ENCODE results near the gene APH1B. TPM values are rescaled to one million over a fixed set of nuclear protein-coding genes. Genes with fewer than 3 reads are reported as not detected.

Gene APH1B
- total and polyA plus RNA-seq, 9 of the 15 experiments (the other 6 are each of a cell fraction or from before 2014, with no cell fraction given) = 5.1 to 9.7 (median 7.0) TPM

DNA sequence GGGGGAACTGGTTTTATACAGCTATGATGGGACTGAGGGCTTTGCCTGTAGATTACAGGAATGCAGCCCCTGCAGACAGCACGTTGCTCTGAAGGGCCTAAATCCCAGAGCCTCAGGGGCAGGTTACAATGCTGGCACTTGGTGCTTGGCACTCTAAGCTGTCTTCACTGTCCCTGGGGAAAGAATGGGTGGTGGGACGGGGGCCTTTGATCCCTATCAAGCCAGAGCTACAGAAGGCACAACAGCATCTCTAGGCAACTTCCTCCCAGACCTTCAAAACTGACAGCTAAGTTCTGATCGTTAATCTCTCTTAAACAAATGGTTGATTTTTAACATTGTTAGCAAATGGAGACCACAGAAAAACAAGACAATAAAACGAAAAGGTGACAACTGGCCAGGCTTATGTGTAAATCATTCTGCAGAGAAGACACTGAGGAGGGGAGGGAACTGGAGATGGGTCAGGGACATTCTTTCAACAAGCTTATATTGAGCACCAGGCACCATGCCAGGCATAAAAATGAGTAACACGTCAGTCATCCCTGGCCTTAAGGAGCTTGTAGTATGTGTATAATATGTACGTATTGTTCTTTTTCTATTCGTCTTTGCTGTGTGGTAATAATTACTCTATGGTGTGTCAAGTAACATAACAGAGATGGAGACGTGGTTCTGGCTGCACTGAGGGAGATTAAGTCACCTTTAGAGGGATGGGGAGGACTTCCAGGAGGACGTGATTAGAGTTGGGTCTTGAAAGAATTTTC is 55.1 kb downstream of the APH1B start:
- H3K4me2 ChIP-seq (ENCODE audit: insufficient read depth, low read length) = no peak overlapping the region; the same call in 1 of the 2 replicates
- FAIRE-seq = no peak
- BruUV-seq (replicated peaks) = no TSS peak
- ChIA-PET CTCF (ENCODE audit: low intra/inter-chr PET ratio) (no interaction called here), POLR2A (interaction anchor here (1.0 to 1.3 kb wide), 2 partner anchors 9 to 12 kb away, joined by 3 to 6 read pairs; no protein-coding TSS in a partner anchor)
- TF ChIP-seq MEIS2 (IDR thresholded peaks at IDR 0.05; ENCODE audit: partially characterized antibody) (peak; percentile 79), RFX1 (IDR thresholded peaks at IDR 0.05) (0 out of 2 replicates have a peak, but pooled peaks have one; percentile 6), PKNOX1 (IDR thresholded peaks at IDR 0.05) (peak; percentile 68), MTA3 (IDR thresholded peaks at IDR 0.05; ENCODE audit: borderline replicate concordance) (no peak), PBX2 (CRISPR knock-in tag; IDR thresholded peaks at IDR 0.05; ENCODE audit: low read depth) (no peak), PBX2 (tag; conservative IDR thresholded peaks at IDR 0.05; ENCODE audit: low read depth) (peak; percentile 86), GATA2 (CRISPR knock-in tag; IDR thresholded peaks at IDR 0.05) (0 out of 2 replicates have a peak, but pooled peaks have one; percentile 30), NFIC (IDR thresholded peaks at IDR 0.05) (peak; percentile 70), HINFP (tag; conservative IDR thresholded peaks at IDR 0.05; ENCODE audit: low read depth) (no peak), ZNF263 (CRISPR knock-in tag; IDR thresholded peaks at IDR 0.05; ENCODE audit: borderline replicate concordance) (0 out of 2 replicates have a peak, but pooled peaks have one; percentile 62)
- no peak; the same call in 2 of the 3 replicates for ATAC-seq
- 0 out of 2 replicates have a peak overlapping the region, but pooled peaks have one; percentile 10 for H2AFZ ChIP-seq (ENCODE audit: low read depth, low read length)
- no peak overlapping the region for H3K4me3 ChIP-seq
- in situ Hi-C loops (cut with MboI) = no loop called here
- no peak overlapping the region for H3K27ac ChIP-seq (ENCODE audit: extremely low read depth, low read depth, low read length)
- no peaks in the 10 kb centered on the region for H3K27me3 ChIP-seq (ENCODE audit: control insufficient read depth in 2 of 2, insufficient read depth in 2 of 2, low read length in 2 of 2)
- H3K79me2 ChIP-seq (ENCODE audit: control insufficient read depth, insufficient read depth, low read length) = no peaks in the 10 kb centered on the region
- no peaks in the 10 kb centered on the region for H4K20me1 ChIP-seq (replicated peaks; ENCODE audit: control insufficient read depth, insufficient read depth, low read length)
- peaks cover 8 to 12% of the 10 kb centered on the region in 2 experiments; a peak in 4 of 5 replicates for H3K4me1 ChIP-seq (replicated peaks in 1 of 2; ENCODE audit: control insufficient read depth in 2 of 2, insufficient read depth in 2 of 2, low read length in 2 of 2)
- WGBS (ENCODE audit: insufficient coverage, low coverage, missing lambda C conversion rate) = 17% methylated on average over 9 of the region's 9 CpGs
- intact Hi-C loops (cut with micrococcal nuclease) = no loop called here
- no peak for DNase-seq (ENCODE audit: extremely low read depth in 1 of 4, low spot score in 3 of 4)
- H3K9me1 ChIP-seq (ENCODE audit: control insufficient read depth, insufficient read depth, low read length) = no peaks in the 10 kb centered on the region
- H3K36me3 ChIP-seq (ENCODE audit: control insufficient read depth, insufficient read depth, low read length) = no peaks in the 10 kb centered on the region
- no peaks in the 10 kb centered on the region for H3K9me3 ChIP-seq (replicated peaks; ENCODE audit: control insufficient read depth, insufficient read depth, low read depth, low read length)
- H3K9ac ChIP-seq (ENCODE audit: insufficient read depth in 1 of 2, low read depth in 2 of 2, low read length in 2 of 2) = no peak overlapping the region
